NB4 (cell line): ENCODE data around the gene SELENOH.
"Not testable (repeated sequence)": the region's sequence is repeated elsewhere in the genome, so short reads cannot be mapped to it uniquely, and the experiment has no call there.

Source experiments
- CTCF ChIP-seq: IDR thresholded peaks from one replicate; pipeline ENCODE4 v1.5.1; 2012; ENCODE audit warnings: low read depth, low read length
- MAX ChIP-seq: IDR thresholded peaks from 2 replicates; pipeline ENCODE4 v1.6.1; 2011; ENCODE audit warnings: low read depth, low read length
- POLR2A ChIP-seq: IDR thresholded peaks from 2 replicates; pipeline ENCODE4 v1.6.1; 2011; ENCODE audit warnings: mild to moderate bottlenecking; ENCODE audit not compliant: insufficient read length; ENCODE audit errors: extremely low read depth

GRCh38 chr11:57705432-57705831, 35.9 kb upstream of the SELENOH start:
- not testable (repeated sequence) for TF ChIP-seq CTCF, MAX, POLR2A
